IPS DF 6.9 (cell line): Measurements from ENCODE around the gene TAF3.

Source experiments
- DNase-seq: peaks from one replicate; pipeline ENCODE4 v3.0.0-alpha.2; 2013; ENCODE audit warnings: low read depth, low spot score
- H3K27ac ChIP-seq: one replicate; pipeline ENCODE4 v1.5.1; 2013; ENCODE audit warnings: low read length, control low read depth
- H3K27me3 ChIP-seq: 2 replicates; pipeline ENCODE4 v1.6.1; 2013; ENCODE audit warnings: mild to moderate bottlenecking, low read length; ENCODE audit not compliant: control insufficient read depth, insufficient read depth
- H3K36me3 ChIP-seq: 2 replicates; pipeline ENCODE4 v1.6.1; 2013; ENCODE audit warnings: low read length; ENCODE audit not compliant: control insufficient read depth, insufficient read depth
- H3K4me1 ChIP-seq: 2 replicates; pipeline ENCODE4 v1.6.1; 2013; ENCODE audit warnings: low read length; ENCODE audit not compliant: control insufficient read depth, insufficient read depth
- H3K4me3 ChIP-seq: 2 replicates; pipeline ENCODE4 v1.5.1; 2013; ENCODE audit warnings: mild to moderate bottlenecking, low read length
- H3K9me3 ChIP-seq: 2 replicates; pipeline ENCODE4 v1.6.1; 2013; ENCODE audit warnings: low read length, inconsistent platforms; ENCODE audit not compliant: control insufficient read depth, insufficient read depth
- WGBS: extraction: QIAGEN DNeasy Blood & Tissue Kit; methylation state at CpG from one replicate; pipeline ENCODE4 v1.1.7; 2013; ENCODE audit warnings: mixed read lengths, missing lambda C conversion rate; ENCODE audit not compliant: insufficient read length, insufficient coverage; 5-methylcytosine and 5-hydroxymethylcytosine counted together

The TAF3 gene

DNA sequence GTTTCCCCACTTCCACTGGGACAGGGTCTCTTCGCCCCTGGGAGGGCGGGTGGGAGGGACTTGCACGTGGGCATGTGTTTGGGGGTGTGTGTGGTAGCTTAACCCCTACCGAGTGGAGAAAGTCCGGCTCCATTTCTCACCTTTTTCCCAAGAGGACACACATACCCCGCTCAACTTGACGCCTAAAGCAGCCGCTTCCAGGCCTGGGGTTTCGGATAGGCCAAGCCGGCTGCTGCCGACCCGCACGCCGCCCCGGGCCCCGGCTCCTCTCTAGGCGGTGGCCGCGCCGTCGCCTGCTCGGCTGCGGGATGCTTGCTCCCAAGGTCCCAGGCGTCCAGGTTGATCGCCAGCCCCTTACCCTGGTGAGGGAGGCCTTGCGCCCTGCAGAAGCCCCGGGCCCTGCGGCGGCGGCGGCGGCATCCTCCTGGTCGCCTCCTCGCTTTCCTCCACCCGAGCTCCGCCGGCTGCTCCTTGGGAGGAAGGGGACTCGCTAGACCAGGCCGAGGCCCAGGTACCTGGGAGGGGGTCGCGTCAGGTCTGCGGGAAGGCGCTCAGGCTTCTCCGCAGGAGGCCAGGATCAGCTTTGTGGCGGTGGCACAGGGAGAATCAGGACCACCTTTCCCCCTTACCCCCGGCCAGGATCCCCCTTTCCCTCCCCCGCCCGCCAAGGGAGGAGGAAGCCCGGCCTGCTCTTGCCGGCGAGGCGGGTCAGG, 233.0 kb downstream of the TAF3 start:
- no peak for DNase-seq
- WGBS: no CpG with 5 or more reads among the region's 52 CpGs
- peak overlapping the region; percentile 34; the same call in 1 of the 2 replicates for H3K4me3 ChIP-seq
- peaks cover 74% of the 10 kb centered on the region for H3K27me3 ChIP-seq
- H3K4me1 ChIP-seq: peaks cover 10% of the 10 kb centered on the region
- no peaks in the 10 kb centered on the region for H3K36me3 ChIP-seq
- no peaks in the 10 kb centered on the region for H3K9me3 ChIP-seq
- H3K27ac ChIP-seq: no peak overlapping the region

DNA sequence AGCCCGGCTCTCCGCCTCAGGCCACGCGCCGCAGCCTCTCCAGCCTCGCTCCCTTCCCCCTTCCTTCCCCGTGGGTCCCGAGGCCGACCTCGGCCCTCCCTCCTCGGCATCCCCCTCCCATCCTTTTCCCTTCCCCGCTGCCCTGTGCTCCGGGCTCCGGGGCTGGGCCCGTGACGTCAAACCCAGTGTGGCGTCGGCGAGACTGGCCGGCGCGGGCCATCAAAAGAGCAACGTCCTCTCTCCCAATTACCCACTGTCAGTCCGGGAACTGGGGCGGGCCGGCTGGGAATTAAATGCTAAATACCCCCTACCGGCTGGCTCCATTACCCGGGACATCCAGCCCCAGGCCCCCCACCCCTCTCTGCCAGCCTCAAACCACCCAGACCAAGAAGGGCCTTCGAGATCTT, 233.5 kb downstream of the TAF3 start:
- Histone ChIP-seq H3K4me3 (peak overlapping the region; percentile 34; the same call in 1 of the 2 replicates), H3K9me3 (no peaks in the 10 kb centered on the region), H3K27me3 (peaks cover 74% of the 10 kb centered on the region), H3K36me3 (no peaks in the 10 kb centered on the region), H3K27ac (no peak overlapping the region), H3K4me1 (peaks cover 10% of the 10 kb centered on the region)
- no CpG with 5 or more reads among the region's 29 CpGs for WGBS
- no peak for DNase-seq

- DNase-seq: no peak
- Histone ChIP-seq H3K9me3 (no peaks in the 10 kb centered on the region), H3K36me3 (no peaks in the 10 kb centered on the region), H3K27ac (no peak overlapping the region), H3K4me1 (peaks cover 9% of the 10 kb centered on the region), H3K4me3 (no peak overlapping the region; the same call in 1 of the 2 replicates), H3K27me3 (peaks cover 74% of the 10 kb centered on the region)
- WGBS: no CpG with 5 or more reads among the region's 32 CpGs
These were observed 234.1 kb downstream of the TAF3 start for GRCh38 chr10:8052341-8052955.

- WGBS: no CpG with 5 or more reads among the region's 17 CpGs
- H3K36me3 ChIP-seq: no peaks in the 10 kb centered on the region
- H3K9me3 ChIP-seq: no peaks in the 10 kb centered on the region
- peaks cover 74% of the 10 kb centered on the region for H3K27me3 ChIP-seq
- no peak overlapping the region for H3K4me3 ChIP-seq
- peaks cover 7% of the 10 kb centered on the region for H3K4me1 ChIP-seq
- no peak for DNase-seq
- H3K27ac ChIP-seq: no peak overlapping the region
These were observed 234.7 kb downstream of the TAF3 start for GRCh38 chr10:8052956-8053445.

GRCh38 chr10:8053446-8054243, 235.3 kb downstream of the TAF3 start:
- no peak for DNase-seq
- H3K4me1 ChIP-seq: peaks cover 5% of the 10 kb centered on the region
- H3K4me3 ChIP-seq: peak overlapping the region; percentile 46; the same call in 1 of the 2 replicates
- peaks cover 74% of the 10 kb centered on the region for H3K27me3 ChIP-seq
- whole genome bisulfite sequencing: no CpG with 5 or more reads among the region's 60 CpGs
- H3K27ac ChIP-seq: no peak overlapping the region
- H3K36me3 ChIP-seq: no peaks in the 10 kb centered on the region
- H3K9me3 ChIP-seq: no peaks in the 10 kb centered on the region

GRCh38 chr10:8054244-8054493, 235.9 kb downstream of the TAF3 start:
- WGBS: no CpG with 5 or more reads among the region's 25 CpGs
- Histone ChIP-seq H3K4me3 (peak overlapping the region; percentile 1; the same call in 1 of the 2 replicates), H3K9me3 (no peaks in the 10 kb centered on the region), H3K27ac (no peak overlapping the region), H3K4me1 (peaks cover 4% of the 10 kb centered on the region), H3K27me3 (peaks cover 74% of the 10 kb centered on the region), H3K36me3 (no peaks in the 10 kb centered on the region)
- no peak for DNase-seq

DNA sequence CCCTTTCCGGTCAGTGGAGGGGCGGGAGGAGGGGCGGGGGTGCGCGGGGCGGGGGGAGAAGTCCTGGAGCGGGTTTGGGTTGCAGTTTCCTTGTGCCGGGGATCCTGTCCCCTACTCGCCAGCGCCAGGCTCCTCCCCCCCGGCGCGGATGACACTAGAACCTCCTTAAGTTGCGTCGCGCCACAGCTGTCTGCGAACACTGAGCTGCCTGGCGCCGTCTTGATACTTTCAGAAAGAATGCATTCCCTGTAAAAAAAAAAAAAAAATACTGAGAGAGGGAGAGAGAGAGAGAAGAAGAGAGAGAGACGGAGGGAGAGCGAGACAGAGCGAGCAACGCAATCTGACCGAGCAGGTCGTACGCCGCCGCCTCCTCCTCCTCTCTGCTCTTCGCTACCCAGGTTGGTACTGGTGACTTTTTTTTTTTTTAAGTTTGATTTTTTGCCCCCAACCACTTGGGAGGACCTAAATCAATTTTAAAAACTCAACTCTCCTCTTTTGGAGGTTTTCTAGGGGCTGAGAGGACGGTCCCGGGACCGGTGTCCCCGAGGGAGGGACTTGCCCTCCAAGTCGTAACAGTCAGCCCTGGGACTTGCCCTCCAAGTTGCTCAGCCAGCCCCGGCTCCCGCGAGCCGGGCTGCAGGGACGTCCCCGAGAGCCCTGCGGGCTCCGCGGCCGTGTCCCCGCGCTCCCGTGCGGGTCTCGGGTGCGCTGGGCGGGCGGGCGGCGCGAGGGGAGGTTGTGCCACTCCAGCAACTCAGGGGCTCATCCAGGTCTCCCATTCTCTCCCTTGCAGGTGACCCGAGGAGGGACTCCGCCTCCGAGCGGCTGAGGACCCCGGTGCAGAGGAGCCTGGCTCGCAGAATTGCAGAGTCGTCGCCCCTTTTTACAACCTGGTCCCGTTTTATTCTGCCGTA, 236.4 kb downstream of the TAF3 start, which contains the start of gene GATA3:
GATA3 (plus strand) TSS at position 195 of the 914 bp plus-strand sequence. CDS start 968 bp downstream, outside the sequence.
- H3K36me3 ChIP-seq: no peaks in the 10 kb centered on the region
- no peak for DNase-seq
- peaks cover 74% of the 10 kb centered on the region for H3K27me3 ChIP-seq
- peaks cover 5% of the 10 kb centered on the region for H3K4me1 ChIP-seq
- no CpG with 5 or more reads among the region's 65 CpGs for WGBS
- H3K9me3 ChIP-seq: no peaks in the 10 kb centered on the region
- peak within 1 kb of the TSS; percentile 46; the same call in 1 of the 2 replicates for H3K4me3 ChIP-seq
- H3K27ac ChIP-seq: no peak within 1 kb of the TSS

- Histone ChIP-seq H3K27ac (no peak overlapping the region), H3K4me1 (peaks cover 6% of the 10 kb centered on the region), H3K9me3 (no peaks in the 10 kb centered on the region), H3K36me3 (no peaks in the 10 kb centered on the region), H3K4me3 (peak overlapping the region; percentile 31; the same call in 1 of the 2 replicates), H3K27me3 (peaks cover 81% of the 10 kb centered on the region)
- WGBS: no CpG with 5 or more reads among the region's 85 CpGs
- DNase-seq: no peak
These were observed 237.4 kb downstream of the TAF3 start for GRCh38 chr10:8055420-8056349.

GRCh38 chr10:8056378-8056777, 238.1 kb downstream of the TAF3 start:
- H3K4me3 ChIP-seq: no peak overlapping the region

More at GRCh38 chr10:8056378-8056777, 238.1 kb downstream of the TAF3 start:
- no peak overlapping the region for H3K27ac ChIP-seq
- H3K4me1 ChIP-seq: peaks cover 10% of the 10 kb centered on the region
- H3K36me3 ChIP-seq: no peaks in the 10 kb centered on the region
- H3K27me3 ChIP-seq: peaks cover 82% of the 10 kb centered on the region
- no peaks in the 10 kb centered on the region for H3K9me3 ChIP-seq
- no peak for DNase-seq
- no CpG with 5 or more reads among the region's 6 CpGs for WGBS
